H9 (cell line): ENCODE data around the gene MRPL41. TPM values are rescaled to one million over a fixed set of nuclear protein-coding genes. Genes with fewer than 3 reads are reported as not detected.
A peak's percentile ranks its signal among the peaks of the same experiment; 100 is the strongest.
"Not testable (repeated sequence)": the region's sequence is repeated elsewhere in the genome, so short reads cannot be mapped to it uniquely, and the experiment has no call there.

Experiments
- DNase-seq: peaks from one replicate; pipeline ENCODE4 v3.0.0-alpha.2; 2017
- H2AFZ ChIP-seq: one replicate; pipeline ENCODE4 v1.6.1; 2013; ENCODE audit warnings: mild to moderate bottlenecking, low read length, control low read depth, moderate library complexity
- H2AK5ac ChIP-seq: 2 replicates; pipeline ENCODE4 v1.6.1; 2013; ENCODE audit warnings: low read length, control low read depth, mixed read lengths; ENCODE audit not compliant: insufficient read length
- H2BK120ac ChIP-seq: one replicate; pipeline ENCODE4 v1.6.1; 2013; ENCODE audit warnings: low read depth, mild to moderate bottlenecking, low read length, control low read depth, inconsistent platforms; ENCODE audit not compliant: poor library complexity, severe bottlenecking
- H2BK12ac ChIP-seq: 2 replicates; pipeline ENCODE4 v1.6.1; 2013; ENCODE audit warnings: low read length, control low read depth, mixed read lengths, low read depth; ENCODE audit not compliant: insufficient read length
- H2BK15ac ChIP-seq: 2 replicates; pipeline ENCODE4 v1.6.1; 2013; ENCODE audit warnings: low read depth, low read length, control low read depth
- H2BK20ac ChIP-seq: one replicate; pipeline ENCODE4 v1.6.1; 2013; ENCODE audit warnings: low read depth, mild to moderate bottlenecking, low read length, control low read depth, inconsistent platforms; ENCODE audit not compliant: poor library complexity, severe bottlenecking
- H2BK5ac ChIP-seq: 2 replicates; pipeline ENCODE4 v1.6.1; 2013; ENCODE audit warnings: low read length, control low read depth, mixed read lengths; ENCODE audit not compliant: insufficient read length
- H3K14ac ChIP-seq: 2 replicates; pipeline ENCODE4 v1.6.1; 2013; ENCODE audit warnings: low read length, control low read depth; ENCODE audit not compliant: insufficient read depth
- H3K18ac ChIP-seq: 2 replicates; pipeline ENCODE4 v1.6.1; 2013; ENCODE audit warnings: low read depth, mild to moderate bottlenecking, mixed read lengths, low read length, control low read depth; ENCODE audit not compliant: insufficient read length
- H3K23ac ChIP-seq: 2 replicates; pipeline ENCODE4 v1.6.1; 2013; ENCODE audit warnings: low read length, control low read depth, mixed read lengths, low read depth; ENCODE audit not compliant: insufficient read length
- H3K23me2 ChIP-seq: 2 replicates; pipeline ENCODE4 v1.6.1; 2013; ENCODE audit warnings: low read depth, mild to moderate bottlenecking, mixed read lengths, low read length, control low read depth; ENCODE audit not compliant: insufficient read length, poor library complexity, severe bottlenecking
- H3K27ac ChIP-seq: 2 replicates; pipeline ENCODE4 v1.5.1; 2013; ENCODE audit warnings: low read length, control low read depth, mixed read lengths, low read depth; ENCODE audit not compliant: insufficient read length
- H3K27me3 ChIP-seq: 2 replicates; pipeline ENCODE4 v1.6.1; 2013; ENCODE audit warnings: low read length, control low read depth, inconsistent platforms; ENCODE audit not compliant: insufficient read depth
- H3K4ac ChIP-seq: 2 replicates; pipeline ENCODE4 v1.6.1; 2013; ENCODE audit warnings: low read depth, mild to moderate bottlenecking, control low read depth, inconsistent platforms, low read length, moderate library complexity
- H3K4me1 ChIP-seq: 2 replicates; pipeline ENCODE4 v1.6.1; 2013; ENCODE audit warnings: low read length, control low read depth, inconsistent platforms; ENCODE audit not compliant: insufficient read depth
- H3K4me2 ChIP-seq: 2 replicates; pipeline ENCODE4 v1.6.1; 2013; ENCODE audit warnings: low read length, control low read depth, mixed read lengths; ENCODE audit not compliant: insufficient read length, insufficient read depth
- H3K56ac ChIP-seq: 2 replicates; pipeline ENCODE4 v1.6.1; 2013; ENCODE audit warnings: low read depth, mild to moderate bottlenecking, mixed read lengths, low read length, control low read depth; ENCODE audit not compliant: insufficient read length
- H3K79me1 ChIP-seq: 2 replicates; pipeline ENCODE4 v1.6.1; 2013; ENCODE audit warnings: low read depth, mild to moderate bottlenecking, moderate library complexity, low read length, control low read depth, inconsistent platforms; ENCODE audit not compliant: insufficient read depth, poor library complexity, severe bottlenecking
- H3K79me2 ChIP-seq: 2 replicates; pipeline ENCODE4 v1.6.1; 2013; ENCODE audit warnings: low read length, control low read depth, inconsistent platforms; ENCODE audit not compliant: insufficient read depth
- H3K9ac ChIP-seq: 2 replicates; pipeline ENCODE4 v1.6.1; 2013; ENCODE audit warnings: low read length, control low read depth, mixed read lengths; ENCODE audit not compliant: insufficient read length; ENCODE audit errors: extremely low read depth
- H3K9me3 ChIP-seq: one replicate; pipeline ENCODE4 v1.6.1; 2013; ENCODE audit warnings: low read depth, low read length, inconsistent platforms; ENCODE audit not compliant: control insufficient read depth
- H3T11ph ChIP-seq: one replicate; pipeline ENCODE4 v1.6.1; 2013; ENCODE audit warnings: mild to moderate bottlenecking, low read length, control low read depth, inconsistent platforms
- H4K20me1 ChIP-seq: one replicate; pipeline ENCODE4 v1.6.1; 2013; ENCODE audit not compliant: control insufficient read depth, insufficient read length, insufficient read depth
- H4K5ac ChIP-seq: 2 replicates; pipeline ENCODE4 v1.6.1; 2013; ENCODE audit warnings: low read depth, mild to moderate bottlenecking, mixed read lengths, low read length, control low read depth; ENCODE audit not compliant: insufficient read length
- H4K8ac ChIP-seq: replicated peaks from 2 replicates; pipeline ENCODE4 v1.6.1; 2013; ENCODE audit warnings: low read length, control low read depth, mixed read lengths, low read depth; ENCODE audit not compliant: insufficient read length
- H4K91ac ChIP-seq: 2 replicates; pipeline ENCODE4 v1.6.1; 2013; ENCODE audit warnings: low read depth, mild to moderate bottlenecking, moderate library complexity, mixed read lengths, low read length, control low read depth; ENCODE audit not compliant: insufficient read length
- H3K27ac Mint-ChIP-seq, 3 experiments: 2 replicates in 2 of 3; 3 replicates in 1 of 3; pipeline ENCODE4 v1.8.0; 2020 to 2021; ENCODE audit warnings: mixed read lengths in 3 of 3, mild to moderate bottlenecking in 1 of 3, moderate library complexity in 1 of 3
- H3K27me3 Mint-ChIP-seq: 2 replicates; pipeline ENCODE4 v1.8.0; 2021; ENCODE audit warnings: low read depth, mild to moderate bottlenecking, moderate library complexity, mixed read lengths
- H3K36me3 Mint-ChIP-seq, 3 experiments: 2 replicates in 2 of 3; 3 replicates in 1 of 3; pipeline ENCODE4 v1.8.0; 2020 to 2021; ENCODE audit warnings: low read depth in 3 of 3, mixed read lengths in 3 of 3; ENCODE audit not compliant: insufficient read depth in 1 of 3
- H3K4me1 Mint-ChIP-seq, 2 experiments: 2 replicates each; pipeline ENCODE4 v1.8.0; 2020; ENCODE audit warnings: mixed read lengths in 2 of 2
- H3K4me3 Mint-ChIP-seq, 2 experiments: 2 replicates in 1 of 2; 3 replicates in 1 of 2; pipeline ENCODE4 v1.8.0; 2020 to 2021; ENCODE audit warnings: mild to moderate bottlenecking in 2 of 2, mixed read lengths in 2 of 2, moderate library complexity in 1 of 2
- H3K9me3 Mint-ChIP-seq, 2 experiments: 2 replicates in 1 of 2; 3 replicates in 1 of 2; pipeline ENCODE4 v1.8.0; 2020; ENCODE audit warnings: mild to moderate bottlenecking in 2 of 2, mixed read lengths in 2 of 2, moderate library complexity in 1 of 2
- WGBS: extraction: QIAGEN DNeasy Blood & Tissue Kit; methylation state at CpG from one replicate; pipeline ENCODE4 v1.1.7; 2013; ENCODE audit warnings: missing lambda C conversion rate, low lambda C conversion rate, mixed read lengths; ENCODE audit not compliant: insufficient read length; ENCODE audit errors: extremely low coverage; 5-methylcytosine and 5-hydroxymethylcytosine counted together
- total RNA-seq: library from RNA; stranded (reverse); gene quantifications from 2 replicates; pipeline ENCODE4 v1.2.1, GENCODE V29; 2021

The MRPL41 gene
- total RNA-seq, 1 experiment from 2014 or later = 52.2 TPM

DNA sequence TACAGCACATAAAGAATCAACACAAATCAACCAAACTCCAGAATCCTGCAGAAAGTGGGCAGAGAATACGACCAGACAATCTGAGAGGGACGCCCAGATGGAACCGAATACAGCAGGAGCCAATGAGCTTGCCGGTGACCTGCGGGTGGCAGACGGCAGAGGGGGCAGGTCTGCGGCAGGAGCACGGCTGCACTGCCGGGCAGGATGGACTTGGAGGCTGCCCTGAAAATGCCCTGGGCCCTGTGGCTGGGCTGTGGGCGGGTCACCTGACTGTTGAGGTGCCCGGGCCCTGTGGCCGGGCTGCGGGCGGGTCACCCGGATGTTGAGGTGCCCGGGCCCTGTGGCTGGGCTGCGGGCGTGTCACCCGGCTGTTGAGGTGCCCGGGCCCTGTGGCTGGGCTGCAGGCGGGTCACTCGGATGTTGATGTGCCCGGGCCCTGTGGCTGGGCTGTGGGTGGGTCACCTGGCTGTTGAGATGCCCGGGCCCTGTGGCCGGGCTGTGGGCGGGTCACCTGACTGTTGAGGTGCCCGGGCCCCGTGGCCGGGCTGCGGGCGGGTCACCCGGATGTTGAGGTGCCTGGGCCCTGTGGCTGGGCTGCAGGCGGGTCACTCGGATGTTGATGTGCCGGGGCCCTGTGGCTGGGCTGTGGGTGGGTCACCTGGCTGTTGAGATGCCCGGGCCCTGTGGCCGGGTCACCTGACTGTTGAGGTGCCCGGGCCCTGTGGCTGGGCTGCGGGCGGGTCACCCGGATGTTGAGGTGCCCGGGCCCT lies 37.7 kb upstream of the MRPL41 start:
- H2BK5ac ChIP-seq, H3K18ac ChIP-seq, H3K23me2 ChIP-seq, H3K4ac ChIP-seq, H3K9me3 ChIP-seq, H3K27me3 Mint-ChIP-seq, H4K20me1 ChIP-seq, H3K4me1 Mint-ChIP-seq, H2BK12ac ChIP-seq, H3T11ph ChIP-seq, H3K56ac ChIP-seq, H2AFZ ChIP-seq, DNase-seq, H3K4me1 ChIP-seq, H2BK120ac ChIP-seq, H4K8ac ChIP-seq, H2AK5ac ChIP-seq, H3K9ac ChIP-seq, H3K27ac ChIP-seq, H3K4me3 Mint-ChIP-seq, H3K14ac ChIP-seq, H4K5ac ChIP-seq, H3K23ac ChIP-seq, H4K91ac ChIP-seq, H3K4me2 ChIP-seq, H3K79me2 ChIP-seq, H3K36me3 Mint-ChIP-seq, H3K27me3 ChIP-seq, H2BK20ac ChIP-seq, H3K79me1 ChIP-seq, H2BK15ac ChIP-seq: not testable (repeated sequence)
- WGBS = no CpG with 5 or more reads among the region's 42 CpGs
- peaks cover 15 to 34% of the 10 kb centered on the region in 2 experiments for H3K9me3 Mint-ChIP-seq
- peak overlapping the region in 1 of 3 experiments; percentile 92; a peak in 1 of 7 replicates for H3K27ac Mint-ChIP-seq
